AG04449 (cell line): ENCODE measurements around the gene IGF2BP3.

Experiments used
- CTCF ChIA-PET: fragments of 350-600 bp; formaldehyde crosslinking; extraction: SDS; loops from one replicate; lab custom pipeline; 2021; ENCODE audit warnings: antibody characterized with exemption; lab: Yijun Ruan, JAX
- POLR2A ChIA-PET: fragments of 400-600, 350-600 bp; formaldehyde crosslinking; extraction: SDS; loops from one replicate; lab custom pipeline; 2020; ENCODE audit warnings: antibody characterized with exemption, inconsistent platforms; lab: Yijun Ruan, JAX
- DNase-seq: peaks from one replicate; pipeline ENCODE4 v3.0.0-alpha.2; 2010; ENCODE audit warnings: low read depth, low spot score
- H3K4me3 ChIP-seq: 2 replicates; pipeline ENCODE4 v1.5.1; 2011; ENCODE audit warnings: low read depth, mild to moderate bottlenecking, control low read depth, low read length
- CTCF ChIP-seq: IDR thresholded peaks from one replicate; pipeline ENCODE4 v1.5.1; 2011; ENCODE audit warnings: mild to moderate bottlenecking, moderate library complexity, low read length, control low read depth, inconsistent platforms; ENCODE audit not compliant: insufficient read depth; ENCODE audit errors: missing control alignments

Gene IGF2BP3

GRCh38 chr7:23458044-23458443 is 12.2 kb downstream of the IGF2BP3 start:
- no peak for DNase-seq
- no peak for TF ChIP-seq CTCF
- ChIA-PET CTCF (interaction anchor here (0.9 to 1.3 kb wide), 2 partner anchors 13 to 28 kb away, joined by 3 to 4 read pairs; no protein-coding TSS in a partner anchor), POLR2A (no interaction called here)
- no peak overlapping the region for H3K4me3 ChIP-seq

- ChIA-PET POLR2A (no interaction called here), CTCF (interaction anchor here (0.9 to 1.7 kb wide), 3 partner anchors 15 to 183 kb away, joined by 3 to 5 read pairs (median 3); no protein-coding TSS in a partner anchor)
- no peak for DNase-seq
These were observed 14.2 kb downstream of the IGF2BP3 start for GRCh38 chr7:23456093-23456492.

GRCh38 chr7:23454881-23455526 is 15.3 kb downstream of the IGF2BP3 start:
- TF ChIP-seq CTCF = no peak
- no peak for DNase-seq
- CTCF ChIA-PET = interaction anchor here (1.1 to 1.7 kb wide), 3 partner anchors 9 to 182 kb away, joined by 4 to 7 read pairs (median 5); no protein-coding TSS in a partner anchor
- H3K4me3 ChIP-seq = no peak overlapping the region
- POLR2A ChIA-PET = interaction anchor here (0.9 kb wide), 1 partner anchor 15 kb away, joined by 3 read pairs; the partner anchor contains the start of gene IGF2BP3

More at GRCh38 chr7:23456093-23456492, 14.2 kb downstream of the IGF2BP3 start:
- no peak for TF ChIP-seq CTCF
- no peak overlapping the region for H3K4me3 ChIP-seq

GRCh38 chr7:23450518-23450917 is 19.8 kb downstream of the IGF2BP3 start:
- no peak for TF ChIP-seq CTCF
- POLR2A ChIA-PET = no interaction called here
- no peak overlapping the region for H3K4me3 ChIP-seq
- CTCF ChIA-PET = interaction anchor here (1.0 to 1.6 kb wide), 2 partner anchors 11 to 18 kb away, joined by 3 to 6 read pairs; no protein-coding TSS in a partner anchor
- DNase-seq = no peak

- CTCF ChIA-PET = interaction anchor here (1.0 to 1.6 kb wide), 2 partner anchors 12 to 18 kb away, joined by 3 to 6 read pairs; no protein-coding TSS in a partner anchor
- no peak overlapping the region for H3K4me3 ChIP-seq
- POLR2A ChIA-PET = no interaction called here
- TF ChIP-seq CTCF = no peak
- DNase-seq = no peak
These were observed 20.4 kb downstream of the IGF2BP3 start for GRCh38 chr7:23449941-23450340.

GRCh38 chr7:23445326-23445725 is 25.0 kb downstream of the IGF2BP3 start:
- CTCF ChIA-PET = interaction anchor here (0.8 to 1.5 kb wide), 3 partner anchors 11 to 15 kb away, joined by 3 to 4 read pairs (median 3); no protein-coding TSS in a partner anchor

More at GRCh38 chr7:23445326-23445725, 25.0 kb downstream of the IGF2BP3 start:
- no peak for TF ChIP-seq CTCF
- no peak overlapping the region for H3K4me3 ChIP-seq
- POLR2A ChIA-PET = no interaction called here
- no peak for DNase-seq
